H9 (cell line): ENCODE results near the gene MEGF10. TPM values are rescaled to one million over a fixed set of nuclear protein-coding genes. Genes with fewer than 3 reads are reported as not detected.

Source experiments
- DNase-seq: peaks from one replicate; pipeline ENCODE4 v3.0.0-alpha.2; 2017
- H2AFZ ChIP-seq: one replicate; pipeline ENCODE4 v1.6.1; 2013; ENCODE audit warnings: mild to moderate bottlenecking, low read length, control low read depth, moderate library complexity
- H2AK5ac ChIP-seq: 2 replicates; pipeline ENCODE4 v1.6.1; 2013; ENCODE audit warnings: low read length, control low read depth, mixed read lengths; ENCODE audit not compliant: insufficient read length
- H2BK120ac ChIP-seq: one replicate; pipeline ENCODE4 v1.6.1; 2013; ENCODE audit warnings: low read depth, mild to moderate bottlenecking, low read length, control low read depth, inconsistent platforms; ENCODE audit not compliant: poor library complexity, severe bottlenecking
- H2BK12ac ChIP-seq: 2 replicates; pipeline ENCODE4 v1.6.1; 2013; ENCODE audit warnings: low read length, control low read depth, mixed read lengths, low read depth; ENCODE audit not compliant: insufficient read length
- H2BK15ac ChIP-seq: 2 replicates; pipeline ENCODE4 v1.6.1; 2013; ENCODE audit warnings: low read depth, low read length, control low read depth
- H2BK20ac ChIP-seq: one replicate; pipeline ENCODE4 v1.6.1; 2013; ENCODE audit warnings: low read depth, mild to moderate bottlenecking, low read length, control low read depth, inconsistent platforms; ENCODE audit not compliant: poor library complexity, severe bottlenecking
- H2BK5ac ChIP-seq: 2 replicates; pipeline ENCODE4 v1.6.1; 2013; ENCODE audit warnings: low read length, control low read depth, mixed read lengths; ENCODE audit not compliant: insufficient read length
- H3K14ac ChIP-seq: 2 replicates; pipeline ENCODE4 v1.6.1; 2013; ENCODE audit warnings: low read length, control low read depth; ENCODE audit not compliant: insufficient read depth
- H3K18ac ChIP-seq: 2 replicates; pipeline ENCODE4 v1.6.1; 2013; ENCODE audit warnings: low read depth, mild to moderate bottlenecking, mixed read lengths, low read length, control low read depth; ENCODE audit not compliant: insufficient read length
- H3K23ac ChIP-seq: 2 replicates; pipeline ENCODE4 v1.6.1; 2013; ENCODE audit warnings: low read length, control low read depth, mixed read lengths, low read depth; ENCODE audit not compliant: insufficient read length
- H3K23me2 ChIP-seq: 2 replicates; pipeline ENCODE4 v1.6.1; 2013; ENCODE audit warnings: low read depth, mild to moderate bottlenecking, mixed read lengths, low read length, control low read depth; ENCODE audit not compliant: insufficient read length, poor library complexity, severe bottlenecking
- H3K27ac ChIP-seq: 2 replicates; pipeline ENCODE4 v1.5.1; 2013; ENCODE audit warnings: low read length, control low read depth, mixed read lengths, low read depth; ENCODE audit not compliant: insufficient read length
- H3K27me3 ChIP-seq: 2 replicates; pipeline ENCODE4 v1.6.1; 2013; ENCODE audit warnings: low read length, control low read depth, inconsistent platforms; ENCODE audit not compliant: insufficient read depth
- H3K4ac ChIP-seq: 2 replicates; pipeline ENCODE4 v1.6.1; 2013; ENCODE audit warnings: low read depth, mild to moderate bottlenecking, control low read depth, inconsistent platforms, low read length, moderate library complexity
- H3K4me1 ChIP-seq: 2 replicates; pipeline ENCODE4 v1.6.1; 2013; ENCODE audit warnings: low read length, control low read depth, inconsistent platforms; ENCODE audit not compliant: insufficient read depth
- H3K4me2 ChIP-seq: 2 replicates; pipeline ENCODE4 v1.6.1; 2013; ENCODE audit warnings: low read length, control low read depth, mixed read lengths; ENCODE audit not compliant: insufficient read length, insufficient read depth
- H3K56ac ChIP-seq: 2 replicates; pipeline ENCODE4 v1.6.1; 2013; ENCODE audit warnings: low read depth, mild to moderate bottlenecking, mixed read lengths, low read length, control low read depth; ENCODE audit not compliant: insufficient read length
- H3K79me1 ChIP-seq: 2 replicates; pipeline ENCODE4 v1.6.1; 2013; ENCODE audit warnings: low read depth, mild to moderate bottlenecking, moderate library complexity, low read length, control low read depth, inconsistent platforms; ENCODE audit not compliant: insufficient read depth, poor library complexity, severe bottlenecking
- H3K79me2 ChIP-seq: 2 replicates; pipeline ENCODE4 v1.6.1; 2013; ENCODE audit warnings: low read length, control low read depth, inconsistent platforms; ENCODE audit not compliant: insufficient read depth
- H3K9ac ChIP-seq: 2 replicates; pipeline ENCODE4 v1.6.1; 2013; ENCODE audit warnings: low read length, control low read depth, mixed read lengths; ENCODE audit not compliant: insufficient read length; ENCODE audit errors: extremely low read depth
- H3K9me3 ChIP-seq: one replicate; pipeline ENCODE4 v1.6.1; 2013; ENCODE audit warnings: low read depth, low read length, inconsistent platforms; ENCODE audit not compliant: control insufficient read depth
- H3T11ph ChIP-seq: one replicate; pipeline ENCODE4 v1.6.1; 2013; ENCODE audit warnings: mild to moderate bottlenecking, low read length, control low read depth, inconsistent platforms
- H4K20me1 ChIP-seq: one replicate; pipeline ENCODE4 v1.6.1; 2013; ENCODE audit not compliant: control insufficient read depth, insufficient read length, insufficient read depth
- H4K5ac ChIP-seq: 2 replicates; pipeline ENCODE4 v1.6.1; 2013; ENCODE audit warnings: low read depth, mild to moderate bottlenecking, mixed read lengths, low read length, control low read depth; ENCODE audit not compliant: insufficient read length
- H4K8ac ChIP-seq: replicated peaks from 2 replicates; pipeline ENCODE4 v1.6.1; 2013; ENCODE audit warnings: low read length, control low read depth, mixed read lengths, low read depth; ENCODE audit not compliant: insufficient read length
- H4K91ac ChIP-seq: 2 replicates; pipeline ENCODE4 v1.6.1; 2013; ENCODE audit warnings: low read depth, mild to moderate bottlenecking, moderate library complexity, mixed read lengths, low read length, control low read depth; ENCODE audit not compliant: insufficient read length
- H3K27ac Mint-ChIP-seq, 3 experiments: 2 replicates in 2 of 3; 3 replicates in 1 of 3; pipeline ENCODE4 v1.8.0; 2020 to 2021; ENCODE audit warnings: mixed read lengths in 3 of 3, mild to moderate bottlenecking in 1 of 3, moderate library complexity in 1 of 3
- H3K27me3 Mint-ChIP-seq: 2 replicates; pipeline ENCODE4 v1.8.0; 2021; ENCODE audit warnings: low read depth, mild to moderate bottlenecking, moderate library complexity, mixed read lengths
- H3K36me3 Mint-ChIP-seq, 3 experiments: 2 replicates in 2 of 3; 3 replicates in 1 of 3; pipeline ENCODE4 v1.8.0; 2020 to 2021; ENCODE audit warnings: low read depth in 3 of 3, mixed read lengths in 3 of 3; ENCODE audit not compliant: insufficient read depth in 1 of 3
- H3K4me1 Mint-ChIP-seq, 2 experiments: 2 replicates each; pipeline ENCODE4 v1.8.0; 2020; ENCODE audit warnings: mixed read lengths in 2 of 2
- H3K4me3 Mint-ChIP-seq, 2 experiments: 2 replicates in 1 of 2; 3 replicates in 1 of 2; pipeline ENCODE4 v1.8.0; 2020 to 2021; ENCODE audit warnings: mild to moderate bottlenecking in 2 of 2, mixed read lengths in 2 of 2, moderate library complexity in 1 of 2
- H3K9me3 Mint-ChIP-seq, 2 experiments: 2 replicates in 1 of 2; 3 replicates in 1 of 2; pipeline ENCODE4 v1.8.0; 2020; ENCODE audit warnings: mild to moderate bottlenecking in 2 of 2, mixed read lengths in 2 of 2, moderate library complexity in 1 of 2
- CTCF ChIP-seq: fragments of 200-600 bp; sonication (generic); conservative IDR thresholded peaks from 3 replicates; pipeline ENCODE4 v1.8.0; 2021; ENCODE audit warnings: antibody characterized with exemption, mild to moderate bottlenecking
- WGBS: extraction: QIAGEN DNeasy Blood & Tissue Kit; methylation state at CpG from one replicate; pipeline ENCODE4 v1.1.7; 2013; ENCODE audit warnings: missing lambda C conversion rate, low lambda C conversion rate, mixed read lengths; ENCODE audit not compliant: insufficient read length; ENCODE audit errors: extremely low coverage; 5-methylcytosine and 5-hydroxymethylcytosine counted together
- total RNA-seq: library from RNA; stranded (reverse); gene quantifications from 2 replicates; pipeline ENCODE4 v1.2.1, GENCODE V29; 2021

The MEGF10 gene
- total RNA-seq, 1 experiment from 2014 or later: 36.5 TPM

GRCh38 chr5:127446626-127447025 is 156.0 kb downstream of the MEGF10 start:
- Histone ChIP-seq H2BK120ac (no peak overlapping the region), H3T11ph (no peak overlapping the region), H3K56ac (no peak overlapping the region), H3K4ac (no peak overlapping the region), H4K5ac (no peak overlapping the region), H4K91ac (no peak overlapping the region), H3K14ac (no peak overlapping the region), H3K79me1 (no peaks in the 10 kb centered on the region), H4K8ac (no peak overlapping the region), H2BK5ac (no peak overlapping the region), H4K20me1 (no peaks in the 10 kb centered on the region), H3K4me1 (no peaks in the 10 kb centered on the region), H2AFZ (no peak overlapping the region), H2BK20ac (no peak overlapping the region), H3K4me2 (no peak overlapping the region), H3K27me3 (no peaks in the 10 kb centered on the region), H3K27ac (no peak overlapping the region), H3K23ac (no peak overlapping the region), H3K9me3 (no peaks in the 10 kb centered on the region), H3K18ac (no peak overlapping the region), H2BK12ac (no peak overlapping the region), H2AK5ac (no peak overlapping the region), H3K79me2 (no peaks in the 10 kb centered on the region), H2BK15ac (no peak overlapping the region), H3K23me2 (no peaks in the 10 kb centered on the region), H3K9ac (no peak overlapping the region)
- no peaks in the 10 kb centered on the region for H3K9me3 Mint-ChIP-seq
- H3K27ac Mint-ChIP-seq: no peak overlapping the region
- no peaks in the 10 kb centered on the region for H3K27me3 Mint-ChIP-seq
- no peak for DNase-seq
- peaks cover 17 to 46% (median 44%) of the 10 kb centered on the region in 3 experiments for H3K36me3 Mint-ChIP-seq
- peaks cover 7 to 12% of the 10 kb centered on the region in 2 experiments for H3K4me1 Mint-ChIP-seq
- WGBS: no CpG with 5 or more reads among the region's 2 CpGs
- no peak for TF ChIP-seq CTCF
- H3K4me3 Mint-ChIP-seq: no peak overlapping the region
